Gastroesophageal sphincter (tissue), 4 donors: ENCODE results near the gene MGRN1. TPM values are rescaled to one million over a fixed set of nuclear protein-coding genes. Genes with fewer than 3 reads are reported as not detected.

Experiments used
- ATAC-seq: fragments of 150-250 bp; one replicate; pipeline ENCODE4 v1.9.1; 2016; ENCODE audit warnings: mild to moderate bottlenecking, moderate library complexity
- H3K27ac ChIP-seq, 4 donors: fragments of 200-600 bp; sonication (generic) in 3 of 4; 1 replicate in 3 of 4; 2 replicates in 1 of 4; pipeline ENCODE4 v1.5.1; 2016 to 2019
- H3K27me3 ChIP-seq: fragments of 200-600 bp; sonication (generic); one replicate; pipeline ENCODE4 v1.5.1; 2019
- H3K36me3 ChIP-seq, 2 donors: fragments of 200-600 bp; sonication (generic); one replicate each; pipeline ENCODE4 v1.5.1; 2019; ENCODE audit warnings: control low read depth in 1 of 2
- H3K4me1 ChIP-seq, 3 donors: fragments of 200-600 bp; sonication (generic); 1 replicate in 2 of 3; 2 replicates in 1 of 3; pipeline ENCODE4 v1.5.1; 2016 to 2019; ENCODE audit warnings: control low read depth in 2 of 3
- H3K4me3 ChIP-seq, 2 donors: fragments of 200-600 bp; sonication (generic); one replicate each; pipeline ENCODE4 v1.5.1; 2019; ENCODE audit warnings: mild to moderate bottlenecking in 1 of 2, moderate library complexity in 1 of 2
- H3K9me3 ChIP-seq, 3 donors: fragments of 200-600 bp; sonication (generic); one replicate each; pipeline ENCODE4 v1.5.1; 2017 to 2019; ENCODE audit warnings: control low read depth in 2 of 3
- CTCF ChIP-seq, 4 experiments: fragments of 200-600 bp in 2 of 4; fragments of 450-650 bp in 2 of 4; sonication (generic) in 1 of 4; IDR thresholded peaks; one replicate each; pipeline ENCODE4 v1.5.1; 2017 to 2019; ENCODE audit warnings: antibody characterized with exemption in 4 of 4, mild to moderate bottlenecking in 2 of 4, moderate library complexity in 2 of 4
- EP300 ChIP-seq: sonication (generic); formaldehyde crosslinking; IDR thresholded peaks from one replicate; pipeline ENCODE4 v1.6.1; 2017; ENCODE audit warnings: antibody characterized with exemption, mild to moderate bottlenecking
- POLR2A ChIP-seq, 2 donors: fragments of 450-650 bp; IDR thresholded peaks; one replicate each; pipeline ENCODE4 v1.6.1; 2017; ENCODE audit warnings: antibody characterized with exemption in 2 of 2, mild to moderate bottlenecking in 2 of 2, moderate library complexity in 1 of 2
- POLR2AphosphoS5 ChIP-seq: sonication (generic); formaldehyde crosslinking; IDR thresholded peaks from one replicate; pipeline ENCODE4 v1.6.1; 2017; ENCODE audit warnings: antibody characterized with exemption
- WGBS, 2 donors: methylation state at CpG; one replicate each; pipeline ENCODE4 v1.1.5; 2018; ENCODE audit warnings: low coverage in 1 of 2; 5-methylcytosine and 5-hydroxymethylcytosine counted together
- total RNA-seq, 4 donors: library from RNA; depleted of rRNA; stranded (reverse); fragments of >200 nt; gene quantifications; one replicate each; pipeline ENCODE4 v1.1.0, GENCODE V29; 2016

Gene MGRN1
- total RNA-seq, 4 donors from 2014 or later = 29.2 to 67.0 (median 40.5) TPM

GRCh38 chr16:4609200-4610010 lies 15.2 kb upstream of the MGRN1 start:
- no peak for TF ChIP-seq EP300
- TF ChIP-seq CTCF (IDR thresholded peaks at IDR 0.05) = no peak
- TF ChIP-seq POLR2A (IDR thresholded peaks at IDR 0.05) = no peak
- TF ChIP-seq POLR2AphosphoS5 = no peak
- no peaks in the 10 kb centered on the region for H3K27me3 ChIP-seq
- no peak for ATAC-seq
- peaks cover 0 to 41% of the 10 kb centered on the region in 2 donors for H3K36me3 ChIP-seq
- no peak overlapping the region for H3K27ac ChIP-seq
- no peak overlapping the region for H3K4me3 ChIP-seq
- no CpG with 5 or more reads among the region's 45 CpGs for whole genome bisulfite sequencing, 2 donors
- peaks cover 0 to 46% (median 31%) of the 10 kb centered on the region in 3 donors for H3K4me1 ChIP-seq
- no peaks in the 10 kb centered on the region for H3K9me3 ChIP-seq

GRCh38 chr16:4610011-4611005 lies 14.3 kb upstream of the MGRN1 start:
- peak overlapping the region in 1 of 4 donors; percentile 97 for H3K27ac ChIP-seq
- no peaks in the 10 kb centered on the region for H3K9me3 ChIP-seq
- no peak overlapping the region for H3K4me3 ChIP-seq
- peaks cover 0 to 52% (median 32%) of the 10 kb centered on the region in 3 donors for H3K4me1 ChIP-seq
- H3K27me3 ChIP-seq = no peaks in the 10 kb centered on the region
- TF ChIP-seq POLR2A (IDR thresholded peaks at IDR 0.05) = no peak
- TF ChIP-seq CTCF (IDR thresholded peaks at IDR 0.05) = no peak
- no peak for TF ChIP-seq POLR2AphosphoS5
- TF ChIP-seq EP300 = no peak
- WGBS, 2 donors = no CpG with 5 or more reads among the region's 32 CpGs
- no peak for ATAC-seq
- H3K36me3 ChIP-seq = peaks cover 0 to 41% of the 10 kb centered on the region in 2 donors

- Histone ChIP-seq H3K27me3 (no peaks in the 10 kb centered on the region), H3K27ac (peak overlapping the region in 3 of 4 donors; percentile 54 to 97 (median 97)), H3K4me3 (peak overlapping the region in 1 of 2 donors; percentile 4), H3K36me3 (peaks cover 0 to 41% of the 10 kb centered on the region in 2 donors), H3K4me1 (peaks cover 0 to 59% (median 39%) of the 10 kb centered on the region in 3 donors), H3K9me3 (no peaks in the 10 kb centered on the region)
- 60 to 97% methylated on average over 3 to 4 of the region's 22 CpGs for WGBS, 2 donors
- TF ChIP-seq POLR2AphosphoS5 = no peak
- no peak for TF ChIP-seq EP300
- no peak for TF ChIP-seq CTCF (IDR thresholded peaks at IDR 0.05)
- no peak for TF ChIP-seq POLR2A (IDR thresholded peaks at IDR 0.05)
- ATAC-seq = no peak
Measured at GRCh38 chr16:4611337-4612021, 13.1 kb upstream of the MGRN1 start.

- WGBS, 2 donors = 80% methylated on average over 1 of the region's 7 CpGs; no CpG with 5 or more reads in 1 of the 2 donors
- Histone ChIP-seq H3K27ac (peak overlapping the region in 3 of 4 donors; percentile 95 to 97 (median 97)), H3K36me3 (peaks cover 0 to 32% of the 10 kb centered on the region in 2 donors), H3K4me3 (peak overlapping the region in 1 of 2 donors; percentile 99), H3K9me3 (no peaks in the 10 kb centered on the region), H3K4me1 (peaks cover 0 to 68% (median 45%) of the 10 kb centered on the region in 3 donors), H3K27me3 (no peaks in the 10 kb centered on the region)
- TF ChIP-seq EP300 = no peak
- TF ChIP-seq CTCF (IDR thresholded peaks at IDR 0.05) = no peak
- no peak for TF ChIP-seq POLR2AphosphoS5
- no peak for TF ChIP-seq POLR2A (IDR thresholded peaks at IDR 0.05)
- no peak for ATAC-seq
Measured at GRCh38 chr16:4612474-4612931, 12.1 kb upstream of the MGRN1 start.
